Parathyroid adenoma (tissue), 2 donors: Measurements from ENCODE around the gene ELMO2.

ENCODE experiments used
- H2AFZ ChIP-seq: fragments of 300-600 bp; sonication (generic); one replicate; pipeline ENCODE4 v1.7.0; 2017; ENCODE audit warnings: antibody characterized with exemption, mild to moderate bottlenecking
- H3K27ac ChIP-seq: fragments of 300-600 bp; sonication (generic); one replicate; pipeline ENCODE4 v1.7.0; 2017
- H3K27me3 ChIP-seq: fragments of 300-600 bp; sonication (generic); one replicate; pipeline ENCODE4 v1.7.0; 2017; ENCODE audit warnings: low read length; ENCODE audit not compliant: control insufficient read depth, insufficient read depth
- H3K36me3 ChIP-seq: fragments of 300-600 bp; sonication (generic); one replicate; pipeline ENCODE4 v1.7.0; 2017; ENCODE audit warnings: low read length; ENCODE audit not compliant: control insufficient read depth, insufficient read depth
- H3K4me1 ChIP-seq: fragments of 300-600 bp; sonication (generic); one replicate; pipeline ENCODE4 v1.7.0; 2017; ENCODE audit warnings: control low read depth
- H3K4me2 ChIP-seq: fragments of 300-600 bp; sonication (generic); one replicate; pipeline ENCODE4 v1.7.0; 2017; ENCODE audit warnings: low read length
- H3K4me3 ChIP-seq: fragments of 300-600 bp; sonication (generic); one replicate; pipeline ENCODE4 v1.7.0; 2017; ENCODE audit warnings: low read depth, low read length
- H3K79me2 ChIP-seq: fragments of 300-600 bp; sonication (generic); one replicate; pipeline ENCODE4 v1.7.0; 2017; ENCODE audit warnings: control low read depth
- H3K9ac ChIP-seq: fragments of 300-600 bp; sonication (generic); one replicate; pipeline ENCODE4 v1.7.0; 2017; ENCODE audit warnings: mild to moderate bottlenecking
- H3K9me3 ChIP-seq: fragments of 300-600 bp; sonication (generic); one replicate; pipeline ENCODE4 v1.7.0; 2017; ENCODE audit warnings: low read length; ENCODE audit not compliant: control insufficient read depth
- TF ChIP-seq, protein P1 (sequence below): fragments of 300-600 bp; sonication (generic); IDR thresholded peaks from one replicate; pipeline ENCODE4 v1.7.0; 2017; ENCODE audit warnings: antibody characterized with exemption, mild to moderate bottlenecking
- donor health status: primary hyperparathyroidism.

ELMO2 gene

DNA sequence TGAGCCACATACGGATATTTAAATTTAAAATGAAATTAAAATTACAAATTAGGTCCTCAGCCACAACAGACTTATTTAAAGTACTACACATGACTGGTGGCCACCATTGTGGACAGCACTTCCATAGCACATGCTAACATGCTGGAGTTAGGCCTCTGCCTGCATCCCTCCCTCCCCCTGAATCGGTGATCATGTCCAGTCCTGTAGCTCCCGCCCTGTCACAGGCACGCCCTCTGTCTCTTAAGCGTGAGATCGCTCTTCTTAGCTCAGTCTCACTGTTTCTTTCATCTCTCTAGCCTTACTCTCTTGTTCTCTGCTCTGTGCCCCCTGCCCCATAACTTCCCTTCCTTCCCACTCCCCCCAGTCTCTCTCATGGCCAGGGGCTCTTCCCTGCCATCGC, 28.9 kb downstream of the ELMO2 start:
- no peaks in the 10 kb centered on the region for H3K36me3 ChIP-seq
- no peak overlapping the region for H3K9ac ChIP-seq
- H3K27ac ChIP-seq = no peak overlapping the region
- H3K9me3 ChIP-seq = no peaks in the 10 kb centered on the region
- no peaks in the 10 kb centered on the region for H3K4me1 ChIP-seq
- TF ChIP-seq, protein P1, sequence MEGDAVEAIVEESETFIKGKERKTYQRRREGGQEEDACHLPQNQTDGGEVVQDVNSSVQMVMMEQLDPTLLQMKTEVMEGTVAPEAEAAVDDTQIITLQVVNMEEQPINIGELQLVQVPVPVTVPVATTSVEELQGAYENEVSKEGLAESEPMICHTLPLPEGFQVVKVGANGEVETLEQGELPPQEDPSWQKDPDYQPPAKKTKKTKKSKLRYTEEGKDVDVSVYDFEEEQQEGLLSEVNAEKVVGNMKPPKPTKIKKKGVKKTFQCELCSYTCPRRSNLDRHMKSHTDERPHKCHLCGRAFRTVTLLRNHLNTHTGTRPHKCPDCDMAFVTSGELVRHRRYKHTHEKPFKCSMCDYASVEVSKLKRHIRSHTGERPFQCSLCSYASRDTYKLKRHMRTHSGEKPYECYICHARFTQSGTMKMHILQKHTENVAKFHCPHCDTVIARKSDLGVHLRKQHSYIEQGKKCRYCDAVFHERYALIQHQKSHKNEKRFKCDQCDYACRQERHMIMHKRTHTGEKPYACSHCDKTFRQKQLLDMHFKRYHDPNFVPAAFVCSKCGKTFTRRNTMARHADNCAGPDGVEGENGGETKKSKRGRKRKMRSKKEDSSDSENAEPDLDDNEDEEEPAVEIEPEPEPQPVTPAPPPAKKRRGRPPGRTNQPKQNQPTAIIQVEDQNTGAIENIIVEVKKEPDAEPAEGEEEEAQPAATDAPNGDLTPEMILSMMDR = no peak
- H3K27me3 ChIP-seq = no peaks in the 10 kb centered on the region
- H2AFZ ChIP-seq = no peak overlapping the region
- H3K4me3 ChIP-seq = no peak overlapping the region
- no peaks in the 10 kb centered on the region for H3K79me2 ChIP-seq
- H3K4me2 ChIP-seq = no peak overlapping the region

DNA sequence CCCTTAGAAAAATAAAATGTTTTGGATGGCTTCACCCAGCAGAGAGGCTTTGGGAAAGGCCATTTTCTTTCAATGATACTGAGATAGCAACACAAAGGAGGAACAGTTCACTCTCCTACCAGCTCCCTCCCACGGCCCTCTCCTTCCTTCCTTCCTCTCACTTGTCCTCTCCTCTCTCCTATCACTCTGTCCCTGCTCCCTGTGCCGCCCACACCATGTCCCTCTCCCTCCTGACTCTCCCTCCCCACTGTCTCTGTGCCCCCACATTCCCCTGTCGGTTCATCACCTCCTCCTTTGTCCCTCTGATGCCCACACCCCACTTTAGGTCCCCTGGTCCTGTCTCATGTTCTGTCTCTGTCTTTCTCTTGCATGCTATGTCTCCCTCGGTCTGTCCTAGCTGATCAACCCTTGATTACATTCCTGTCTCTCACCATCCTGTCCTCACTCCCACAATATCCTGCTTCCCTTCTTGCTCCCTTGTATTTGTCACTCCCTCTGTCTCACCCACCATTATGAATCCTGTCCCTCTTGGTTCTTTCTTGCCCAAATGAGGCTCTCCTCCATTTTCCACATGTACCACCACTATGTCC, 30.1 kb downstream of the ELMO2 start:
- no peaks in the 10 kb centered on the region for H3K9me3 ChIP-seq
- TF ChIP-seq, protein P1 = no peak
- no peak overlapping the region for H3K9ac ChIP-seq
- H2AFZ ChIP-seq = no peak overlapping the region
- H3K36me3 ChIP-seq = no peaks in the 10 kb centered on the region
- H3K4me3 ChIP-seq = no peak overlapping the region
- H3K27me3 ChIP-seq = no peaks in the 10 kb centered on the region
- no peak overlapping the region for H3K4me2 ChIP-seq
- no peaks in the 10 kb centered on the region for H3K79me2 ChIP-seq
- no peak overlapping the region for H3K27ac ChIP-seq
- H3K4me1 ChIP-seq = no peaks in the 10 kb centered on the region

DNA sequence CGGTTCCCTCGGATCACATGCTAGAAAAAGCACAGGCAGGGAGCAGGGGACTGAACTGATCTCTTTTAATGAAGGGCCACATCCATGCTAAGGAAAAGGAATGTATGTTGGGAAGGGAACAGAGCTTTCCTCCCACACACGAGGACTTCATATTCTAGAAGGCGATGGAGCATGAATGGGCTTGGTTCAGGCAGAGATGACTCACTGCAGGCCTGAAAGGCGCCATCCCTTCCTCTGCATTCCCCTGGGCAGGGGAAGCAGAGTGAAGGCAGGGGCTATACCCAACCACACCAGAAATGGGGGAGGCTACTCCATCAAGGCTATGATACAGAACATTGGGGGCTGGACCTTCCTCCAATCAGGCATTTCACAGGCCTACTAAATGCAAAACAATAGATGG, 30.6 kb downstream of the ELMO2 start:
- Histone ChIP-seq H3K9ac (no peak overlapping the region), H2AFZ (no peak overlapping the region), H3K27ac (no peak overlapping the region), H3K4me3 (no peak overlapping the region), H3K36me3 (no peaks in the 10 kb centered on the region), H3K9me3 (no peaks in the 10 kb centered on the region), H3K4me2 (no peak overlapping the region), H3K4me1 (no peaks in the 10 kb centered on the region), H3K27me3 (no peaks in the 10 kb centered on the region), H3K79me2 (no peaks in the 10 kb centered on the region)
- TF ChIP-seq, protein P1 = no peak

DNA sequence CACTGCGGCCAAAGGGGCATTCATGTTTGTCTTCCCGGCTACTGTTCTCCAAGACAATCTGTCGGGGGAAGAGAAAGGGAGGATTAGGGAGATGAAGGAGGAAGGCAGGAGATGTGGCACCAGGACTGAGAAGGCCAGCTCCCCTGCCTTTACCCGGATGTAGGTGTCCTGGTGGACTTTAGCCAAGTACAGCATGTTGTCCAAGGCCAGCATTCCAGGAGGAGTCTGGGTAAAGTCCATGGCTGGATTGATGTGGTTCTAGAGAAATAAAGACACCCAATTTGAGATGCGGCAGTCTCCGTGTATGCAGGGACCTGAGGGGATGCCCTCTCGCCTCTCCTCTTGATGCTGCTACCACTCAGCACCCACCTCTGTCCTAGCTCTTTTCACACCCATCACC, 32.0 kb downstream of the ELMO2 start:
- Histone ChIP-seq H3K4me2 (no peak overlapping the region), H2AFZ (no peak overlapping the region), H3K79me2 (no peaks in the 10 kb centered on the region), H3K36me3 (no peaks in the 10 kb centered on the region), H3K4me3 (no peak overlapping the region), H3K27ac (no peak overlapping the region), H3K4me1 (no peaks in the 10 kb centered on the region), H3K27me3 (no peaks in the 10 kb centered on the region), H3K9me3 (no peaks in the 10 kb centered on the region), H3K9ac (no peak overlapping the region)
- TF ChIP-seq, protein P1 = no peak

DNA sequence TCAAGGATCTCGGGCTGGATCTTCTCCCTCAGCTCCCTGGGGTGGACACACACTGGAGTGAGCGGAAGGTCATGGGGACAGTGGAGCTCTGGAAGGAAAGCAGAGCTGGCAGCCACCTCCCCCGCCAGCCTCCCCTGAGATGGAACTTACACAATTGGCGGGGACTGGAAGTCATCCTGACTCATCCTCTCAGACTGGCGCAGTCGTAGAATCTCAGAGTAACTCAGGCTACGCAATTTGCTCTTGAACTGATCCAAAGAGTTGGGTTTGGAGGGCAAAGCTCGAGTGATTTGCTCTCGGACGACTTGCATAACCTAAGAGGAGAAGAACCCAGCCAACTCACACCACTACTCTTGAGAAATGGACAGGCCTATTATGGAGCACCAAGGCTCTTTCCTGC, 34.8 kb downstream of the ELMO2 start:
- Histone ChIP-seq H3K9ac (no peak overlapping the region), H3K27me3 (no peaks in the 10 kb centered on the region), H3K4me1 (peaks cover 13% of the 10 kb centered on the region), H3K36me3 (no peaks in the 10 kb centered on the region), H3K4me3 (no peak overlapping the region), H3K4me2 (no peak overlapping the region), H3K79me2 (no peaks in the 10 kb centered on the region), H3K27ac (no peak overlapping the region), H2AFZ (no peak overlapping the region), H3K9me3 (no peaks in the 10 kb centered on the region)
- TF ChIP-seq, protein P1 = no peak
